ENCODE measurements around the gene SDR42E2.
"Not testable (repeated sequence)": the region's sequence is repeated elsewhere in the genome, so short reads cannot be mapped to it uniquely, and the experiment has no call there.

The SDR42E2 gene

DNA sequence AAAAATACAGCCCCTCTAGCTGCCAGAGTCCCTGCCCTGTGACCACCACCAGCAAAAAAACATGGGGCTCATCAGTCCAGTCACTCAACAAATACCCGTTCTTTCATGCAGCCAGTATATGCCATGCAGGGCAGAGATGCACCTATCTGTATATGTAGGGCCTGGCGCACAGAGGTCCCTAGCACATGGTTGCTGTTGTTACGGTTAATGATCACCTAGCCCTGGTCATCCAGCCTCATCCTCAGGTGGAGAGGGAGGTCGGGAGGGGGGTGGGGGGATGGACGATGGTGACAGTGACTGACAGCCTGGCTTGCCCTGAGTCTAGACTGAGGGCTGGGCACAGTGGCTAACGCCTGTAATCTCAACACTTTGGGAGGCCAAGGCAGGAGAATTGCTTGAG is 1.5 kb downstream of the SDR42E2 start:
- no peak for DNase-seq

DNA sequence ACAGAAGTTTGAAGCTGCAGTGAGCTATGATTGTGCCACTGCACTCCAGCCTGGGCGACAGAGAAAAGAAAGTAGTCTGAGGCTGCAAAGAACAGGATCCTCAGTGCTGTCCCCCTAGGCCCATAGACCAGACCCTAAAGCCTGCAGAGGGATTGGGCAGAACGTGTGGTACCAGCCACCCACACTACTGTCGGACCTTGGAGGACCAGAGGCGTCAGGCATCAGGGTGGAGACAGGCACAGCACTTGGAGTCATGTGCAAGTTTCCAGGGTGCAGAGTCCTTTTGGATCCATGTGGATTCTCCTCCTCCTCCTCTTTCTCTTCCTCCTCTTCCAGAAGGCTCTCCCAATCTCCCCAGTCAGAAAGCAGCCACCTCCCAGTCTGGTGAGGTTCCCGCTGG is 2.2 kb downstream of the SDR42E2 start:
- DNase-seq: no peak

DNA sequence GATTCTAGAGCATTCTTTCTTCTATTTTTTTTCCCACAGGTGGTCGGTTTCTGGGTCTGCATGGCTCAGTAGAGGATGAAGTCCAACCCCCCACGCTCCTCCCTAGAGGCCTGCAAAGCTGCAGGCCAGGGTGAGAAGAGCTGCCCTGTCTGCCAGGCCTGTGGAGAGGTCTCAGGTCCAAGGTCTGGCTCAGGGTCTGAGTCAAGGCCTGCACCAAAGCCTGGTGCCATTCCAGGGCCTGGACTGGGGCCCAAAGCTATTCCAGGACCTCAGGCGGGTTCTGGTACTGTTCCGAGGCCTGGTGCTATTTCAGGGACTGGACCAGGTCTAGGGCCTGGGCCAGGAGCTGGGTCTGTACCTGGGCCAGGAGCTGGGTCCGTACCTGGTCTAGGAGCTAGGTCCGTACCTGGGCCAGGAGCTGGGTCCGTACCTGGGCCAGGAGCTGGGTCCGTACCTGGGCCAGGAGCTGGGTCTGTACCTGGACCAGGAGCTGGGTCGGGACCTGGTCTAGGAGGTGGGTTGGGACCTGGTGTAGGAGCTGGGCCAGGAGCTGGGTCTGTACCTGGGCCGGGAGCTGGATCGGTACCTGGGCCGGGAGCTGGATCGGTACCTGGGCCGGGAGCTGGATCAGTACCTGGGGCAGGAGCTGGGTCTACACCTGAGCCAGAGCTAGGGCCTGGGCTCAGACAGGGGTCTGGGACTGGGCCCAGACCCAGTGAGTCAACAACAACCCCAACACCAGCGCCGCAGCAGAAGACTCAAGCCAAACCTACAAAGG is 3.4 kb downstream of the SDR42E2 start:
- DNase-seq: no peak

DNA sequence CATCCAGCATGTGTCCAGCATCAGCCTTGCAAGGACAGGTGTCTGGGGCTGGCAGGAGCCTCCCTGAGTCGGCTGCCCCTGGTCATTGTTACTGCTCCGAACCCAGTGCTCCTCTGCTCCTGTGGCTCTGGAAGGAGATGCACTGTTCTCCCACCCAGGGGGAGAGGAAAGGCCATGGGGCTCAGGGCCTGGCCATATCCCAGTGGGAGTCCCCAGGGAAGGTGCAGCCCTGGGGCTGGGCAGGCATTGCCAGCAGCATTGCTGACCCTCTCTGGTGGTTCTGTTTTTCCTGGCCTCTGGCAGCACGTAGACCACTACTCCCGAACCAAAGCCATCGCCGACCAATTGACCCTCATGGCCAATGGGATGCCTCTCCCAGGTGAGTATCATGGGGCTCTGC is 9.6 kb downstream of the SDR42E2 start:
- no peak for DNase-seq

DNA sequence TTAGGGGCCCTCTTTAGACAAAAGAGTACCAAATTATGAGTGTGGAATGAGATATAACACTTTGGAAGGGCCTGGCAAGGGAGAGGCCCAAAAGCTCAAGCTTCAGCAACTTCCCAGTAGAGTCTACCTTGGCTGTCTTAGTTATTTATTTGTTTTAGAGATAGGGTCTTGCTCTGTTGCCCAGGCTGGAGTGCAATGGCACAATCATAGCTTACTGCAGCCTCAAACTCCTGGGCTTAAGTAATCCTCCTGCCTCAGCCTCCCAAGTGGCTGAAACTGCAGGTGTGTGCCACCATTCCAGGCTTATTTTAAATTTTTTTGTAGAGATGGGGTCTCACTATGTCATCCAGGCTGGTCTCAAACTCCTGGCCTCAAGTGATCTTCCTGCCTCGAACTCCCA is 10.3 kb downstream of the SDR42E2 start:
- not testable (repeated sequence) for DNase-seq

- no peak for DNase-seq
These were observed 12.3 kb downstream of the SDR42E2 start for GRCh38 chr16:22174642-22175041.

DNA sequence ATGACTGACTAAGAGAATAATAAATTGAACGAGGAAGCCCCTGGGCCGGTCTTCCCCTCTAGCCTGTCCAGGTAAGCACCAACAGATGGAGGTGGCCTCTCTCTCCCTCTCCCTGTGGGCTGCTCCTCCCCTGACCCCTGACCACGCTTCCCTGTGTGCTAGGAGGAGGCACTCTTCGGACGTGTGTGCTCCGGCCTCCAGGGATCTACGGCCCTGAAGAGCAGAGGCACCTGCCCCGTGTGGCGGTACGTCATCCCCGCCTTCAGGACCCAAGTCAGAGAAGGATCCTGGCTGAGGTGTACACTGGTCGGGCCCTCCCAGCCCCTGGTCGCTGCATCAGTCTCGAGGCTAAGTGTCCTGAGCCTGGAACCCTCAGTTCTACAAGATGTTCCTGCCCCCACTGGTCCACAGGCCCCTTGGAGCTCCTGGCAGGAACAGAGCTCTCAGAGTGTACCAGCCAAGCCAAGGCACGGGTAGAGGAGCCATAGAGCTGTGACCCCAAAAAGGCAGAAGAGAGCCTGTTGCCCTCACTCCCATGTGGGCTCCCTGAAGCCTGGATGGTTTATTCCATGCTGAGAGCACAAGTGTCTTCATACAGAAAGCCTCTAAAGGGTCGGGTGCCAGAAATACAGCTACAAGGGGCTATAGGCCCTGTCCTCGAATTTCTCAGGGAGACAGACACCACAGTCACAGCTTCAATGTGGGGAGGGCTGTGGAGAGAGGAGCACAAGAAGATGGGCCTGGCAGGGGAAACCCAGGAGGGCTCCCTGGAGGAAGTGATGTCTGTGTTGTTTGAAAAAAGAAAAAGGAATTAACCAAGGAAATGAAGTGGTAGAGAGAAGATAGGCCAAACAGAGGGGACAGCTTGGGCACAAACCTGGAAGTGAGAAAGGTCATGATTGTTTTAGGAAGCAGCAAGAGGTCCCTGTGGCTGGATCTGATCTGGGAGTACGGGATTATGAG is 15.9 kb downstream of the SDR42E2 start:
- DNase-seq: no peak

GRCh38 chr16:22181426-22181825 is 19.1 kb downstream of the SDR42E2 start:
- DNase-seq: no peak

DNA sequence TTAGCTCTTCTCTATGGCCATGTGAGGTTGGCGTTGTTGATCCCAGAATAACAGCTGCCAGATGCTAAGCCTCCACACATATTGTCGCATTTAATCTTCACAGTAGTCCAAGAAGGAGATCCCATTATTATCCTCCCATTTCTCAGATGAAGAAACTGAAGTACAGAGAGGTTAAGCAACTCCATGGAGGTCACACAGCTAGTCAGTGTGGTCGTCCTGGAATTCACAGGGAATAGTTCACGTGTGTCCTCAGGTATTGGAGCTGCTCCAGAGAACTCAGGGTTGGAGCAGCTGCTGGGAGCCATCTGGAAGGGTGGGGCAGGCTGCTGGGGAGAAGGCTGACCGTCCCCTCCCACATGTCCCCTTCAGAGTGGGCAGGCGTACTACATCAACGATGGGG is 19.5 kb downstream of the SDR42E2 start:
- DNase-seq: no peak

GRCh38 chr16:22183335-22183734 is 21.0 kb downstream of the SDR42E2 start:
- no peak for DNase-seq

DNA sequence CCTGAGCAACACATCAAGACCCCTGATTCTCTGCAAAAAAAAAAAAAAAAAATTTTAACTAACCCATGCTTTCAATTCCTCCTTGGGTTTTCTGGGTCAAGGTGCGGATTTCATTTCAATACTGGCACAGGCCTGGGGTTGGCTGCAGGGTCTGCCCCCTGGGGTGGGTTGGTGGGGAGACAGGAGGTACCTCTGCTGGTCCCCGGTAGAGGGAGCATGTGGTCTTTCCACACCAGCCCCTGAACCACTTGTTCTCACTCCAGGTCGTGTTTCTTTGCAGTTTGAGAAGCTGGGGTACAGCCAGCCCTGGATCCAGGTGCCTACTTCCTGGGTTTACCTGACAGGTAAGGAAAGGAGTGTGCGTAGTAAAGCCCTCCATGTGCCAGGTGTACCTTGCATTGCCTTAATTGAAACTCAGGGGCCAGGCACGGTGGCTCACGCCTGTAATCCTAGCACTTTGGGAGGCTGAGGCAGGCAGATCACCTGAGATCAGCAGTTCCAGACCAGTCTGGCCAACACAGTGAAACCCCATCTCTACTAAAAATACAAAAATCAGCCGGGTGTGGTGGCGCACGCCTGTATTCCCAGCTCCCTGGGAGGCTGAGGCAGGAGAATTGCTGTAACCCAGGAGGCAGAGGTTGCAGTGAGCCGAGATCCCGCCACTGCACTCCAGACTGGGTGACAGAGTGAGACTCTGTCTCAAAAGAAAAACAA is 21.8 kb downstream of the SDR42E2 start:
- DNase-seq: no peak

GRCh38 chr16:22184615-22184968 is 22.3 kb downstream of the SDR42E2 start:
- no peak for DNase-seq

GRCh38 chr16:22186517-22186916 is 24.2 kb downstream of the SDR42E2 start:
- no peak for DNase-seq

DNA sequence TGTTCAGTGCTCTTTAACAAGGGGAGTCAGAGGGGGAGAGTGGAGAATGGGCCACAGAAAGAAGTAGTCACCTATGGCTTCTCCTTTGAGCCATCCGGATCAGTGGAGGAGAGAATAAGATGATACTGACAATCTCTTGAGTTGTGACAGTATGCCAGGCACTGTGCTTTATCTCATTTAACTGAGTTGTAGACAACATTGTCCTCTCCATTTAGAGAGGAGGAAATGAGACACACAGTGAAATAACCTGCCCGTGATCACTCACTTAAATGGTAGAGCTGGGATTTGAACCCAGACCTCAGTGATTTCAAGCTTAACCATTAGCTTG is 25.9 kb downstream of the SDR42E2 start:
- no peak for DNase-seq

GRCh38 chr16:22188595-22189442 is 26.5 kb downstream of the SDR42E2 start:
- DNase-seq: peak; percentile 76

GRCh38 chr16:22189473-22190080 is 27.3 kb downstream of the SDR42E2 start:
- DNase-seq: peak; percentile 36

GRCh38 chr16:22190081-22190775 is 27.9 kb downstream of the SDR42E2 start:
- peak; percentile 99 for DNase-seq

GRCh38 chr16:22190776-22191531 is 28.6 kb downstream of the SDR42E2 start:
- DNase-seq: peak; percentile 97

GRCh38 chr16:22191532-22192260 is 29.4 kb downstream of the SDR42E2 start:
- DNase-seq: no peak

Data from NCI-H345 (cell line).